CD14-positive monocyte (primary cell): ENCODE results near the gene TBL1XR1. TPM values are rescaled to one million over a fixed set of nuclear protein-coding genes. Genes with fewer than 3 reads are reported as not detected.
A peak's percentile ranks its signal among the peaks of the same experiment; 100 is the strongest.

ENCODE experiments used
- DNase-seq, 3 donors: peaks; one replicate each; pipeline ENCODE4 v3.0.0-alpha.2; 2011 to 2022
- H2AFZ ChIP-seq: 2 replicates; pipeline ENCODE4 v1.6.0; 2012; ENCODE audit warnings: mild to moderate bottlenecking, low read depth, low read length, inconsistent platforms; ENCODE audit not compliant: insufficient read depth, poor library complexity, severe bottlenecking
- H3K27ac ChIP-seq, 2 donors: 1 replicate in 1 of 2; 2 replicates in 1 of 2; pipeline ENCODE4 v1.5.1; 2012 to 2013; ENCODE audit warnings: low read length in 2 of 2, control low read depth in 1 of 2, inconsistent platforms in 1 of 2, low read depth in 1 of 2, mild to moderate bottlenecking in 1 of 2
- H3K27me3 ChIP-seq, 2 donors: one replicate each; pipeline versions ENCODE4 v1.6.0 to v1.6.1; 2011 to 2013; ENCODE audit warnings: low read length in 2 of 2; ENCODE audit not compliant: control insufficient read depth in 2 of 2, insufficient read depth in 2 of 2
- H3K36me3 ChIP-seq, 2 donors: replicated peaks in 1 of 2; 1 replicate in 1 of 2; 2 replicates in 1 of 2; pipeline versions ENCODE4 v1.5.1 to v1.6.1; 2012 to 2013; ENCODE audit warnings: low read length in 2 of 2, control low read depth in 1 of 2, inconsistent platforms in 1 of 2, mild to moderate bottlenecking in 1 of 2; ENCODE audit not compliant: insufficient read depth in 2 of 2, control insufficient read depth in 1 of 2
- H3K4me1 ChIP-seq, 2 donors: 1 replicate in 1 of 2; 2 replicates in 1 of 2; pipeline versions ENCODE4 v1.5.1 to v1.6.1; 2012 to 2013; ENCODE audit warnings: low read length in 2 of 2, control low read depth in 1 of 2, inconsistent platforms in 1 of 2, mild to moderate bottlenecking in 1 of 2, moderate library complexity in 1 of 2; ENCODE audit not compliant: insufficient read depth in 2 of 2, control insufficient read depth in 1 of 2
- H3K4me2 ChIP-seq: replicated peaks from 2 replicates; pipeline ENCODE3; 2012; ENCODE audit warnings: low read length, moderate library complexity, mild to moderate bottlenecking; ENCODE audit not compliant: poor library complexity, severe bottlenecking; ENCODE audit errors: extremely low read depth
- H3K4me3 ChIP-seq, 3 experiments: fragments of 200-600 bp in 1 of 3; sonication (generic) in 1 of 3; replicated peaks in 1 of 3; 1 replicate in 2 of 3; 2 replicates in 1 of 3; pipeline ENCODE4 v1.5.1; 2011 to 2013; ENCODE audit warnings: low read length in 3 of 3, mild to moderate bottlenecking in 3 of 3, control low read depth in 2 of 3, low read depth in 2 of 3, inconsistent platforms in 1 of 3, moderate library complexity in 1 of 3
- H3K79me2 ChIP-seq: 2 replicates; pipeline ENCODE4 v1.6.0; 2012; ENCODE audit warnings: mild to moderate bottlenecking, control low read depth, inconsistent platforms, low read length, moderate library complexity; ENCODE audit not compliant: insufficient read depth
- H3K9ac ChIP-seq: 2 replicates; pipeline ENCODE4 v1.6.0; 2017; ENCODE audit warnings: low read length, mild to moderate bottlenecking; ENCODE audit not compliant: insufficient read depth, poor library complexity, severe bottlenecking
- H3K9me3 ChIP-seq, 2 donors: replicated peaks in 1 of 2; 1 replicate in 1 of 2; 2 replicates in 1 of 2; pipeline versions ENCODE4 v1.5.1 to v1.6.1; 2012 to 2013; ENCODE audit warnings: low read length in 2 of 2, control low read depth in 1 of 2; ENCODE audit not compliant: control insufficient read depth in 1 of 2, insufficient read depth in 1 of 2
- H4K20me1 ChIP-seq: 2 replicates; pipeline ENCODE4 v1.6.0; 2012; ENCODE audit warnings: mild to moderate bottlenecking, low read length, control low read depth, moderate library complexity; ENCODE audit not compliant: insufficient read depth
- H3K27ac Mint-ChIP-seq, 7 donors: one replicate each; pipeline ENCODE4 v1.8.0; 2020; ENCODE audit warnings: mild to moderate bottlenecking in 7 of 7, mixed read lengths in 7 of 7, moderate library complexity in 6 of 7, inconsistent platforms in 2 of 7
- H3K27me3 Mint-ChIP-seq, 3 donors: one replicate each; pipeline ENCODE4 v1.8.0; 2021 to 2022; ENCODE audit warnings: low read depth in 3 of 3, mild to moderate bottlenecking in 3 of 3, mixed read lengths in 3 of 3, moderate library complexity in 3 of 3, inconsistent platforms in 1 of 3
- H3K36me3 Mint-ChIP-seq, 2 donors: one replicate each; pipeline ENCODE4 v1.8.0; 2020; ENCODE audit warnings: mixed read lengths in 2 of 2, inconsistent platforms in 1 of 2, mild to moderate bottlenecking in 1 of 2
- H3K4me1 Mint-ChIP-seq: one replicate; pipeline ENCODE4 v1.8.0; 2020; ENCODE audit warnings: mild to moderate bottlenecking, mixed read lengths
- H3K4me3 Mint-ChIP-seq, 2 donors: one replicate each; pipeline ENCODE4 v1.8.0; 2020; ENCODE audit warnings: mild to moderate bottlenecking in 2 of 2, mixed read lengths in 2 of 2, moderate library complexity in 1 of 2
- H3K9me3 Mint-ChIP-seq, 7 donors: one replicate each; pipeline ENCODE4 v1.8.0; 2020 to 2022; ENCODE audit warnings: mixed read lengths in 7 of 7, mild to moderate bottlenecking in 6 of 7, moderate library complexity in 6 of 7, inconsistent platforms in 2 of 7
- WGBS: methylation state at CpG from one replicate; pipeline ENCODE4 v1.1.5; 2013; ENCODE audit warnings: missing lambda C conversion rate; ENCODE audit not compliant: insufficient coverage; 5-methylcytosine and 5-hydroxymethylcytosine counted together
- intact Hi-C, 2 donors: fragments of 100-400 bp; cut with micrococcal nuclease; formaldehyde crosslinking; loops; one replicate each; pipeline versions ENCODE4 v1.15.0 to v1.15.1; 2023
- polyA plus RNA-seq, 3 donors: library from polyadenylated mRNA; depleted of rRNA in 1 of 3; unstranded in 2 of 3; stranded (reverse) in 1 of 3; fragments of 300-500 nt in 2 of 3; fragments of >200 nt in 1 of 3; fragmentation: Illumina TruSeq in 2 of 3; gene quantifications; 1 replicate in 2 of 3; 2 replicates in 1 of 3; pipeline ENCODE4 v1.2.3, GENCODE V29; 2012 to 2021
- TF ChIP-seq, protein P1 (sequence below): fragments of 200-600 bp; IDR thresholded peaks from one replicate; pipeline ENCODE4 v1.8.0; 2022; ENCODE audit warnings: antibody characterized with exemption, mild to moderate bottlenecking

Gene TBL1XR1
- polyA plus RNA-seq, 3 donors: 10.2 to 20.4 (median 18.3) TPM

DNA sequence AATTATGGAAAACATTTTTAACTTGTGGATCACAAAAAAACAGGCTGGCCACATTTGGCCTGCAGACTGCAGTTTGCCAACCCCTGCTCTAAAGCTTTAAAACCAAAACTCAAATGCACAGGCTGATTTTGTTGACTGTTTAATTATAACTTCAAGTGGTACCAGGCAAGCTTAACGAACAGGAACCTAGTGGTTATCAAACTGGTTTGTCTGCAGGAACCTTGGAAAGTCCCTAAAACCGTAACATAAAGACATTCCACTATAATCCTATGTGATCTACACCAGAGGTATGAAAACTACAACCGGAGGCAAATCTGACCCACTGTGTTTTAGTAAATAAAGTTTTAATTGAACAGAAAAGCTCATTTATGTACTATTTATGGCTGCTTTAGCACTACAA lies 52.4 kb downstream of the TBL1XR1 start:
- Mint-ChIP-seq H3K4me1 (peaks cover 33% of the 10 kb centered on the region), H3K27me3 (no peaks in the 10 kb centered on the region), H3K36me3 (peaks cover 0 to 9% of the 10 kb centered on the region in 2 donors), H3K27ac (peak overlapping the region in 2 of 7 donors; percentile 42 to 65), H3K4me3 (no peak overlapping the region), H3K9me3 (peaks cover 0 to 4% (median 0%) of the 10 kb centered on the region in 7 donors)
- H3K36me3 ChIP-seq: peaks cover 0 to 13% of the 10 kb centered on the region in 2 donors
- peaks cover 100% of the 10 kb centered on the region for H3K79me2 ChIP-seq
- 20% methylated on average over 1 of the region's 3 CpGs for WGBS
- peaks cover 16 to 19% of the 10 kb centered on the region in 2 donors for H3K4me1 ChIP-seq
- no peak overlapping the region for H3K4me2 ChIP-seq
- no peak overlapping the region for H3K9ac ChIP-seq
- H3K4me3 ChIP-seq: no peak overlapping the region
- TF ChIP-seq, protein P1, sequence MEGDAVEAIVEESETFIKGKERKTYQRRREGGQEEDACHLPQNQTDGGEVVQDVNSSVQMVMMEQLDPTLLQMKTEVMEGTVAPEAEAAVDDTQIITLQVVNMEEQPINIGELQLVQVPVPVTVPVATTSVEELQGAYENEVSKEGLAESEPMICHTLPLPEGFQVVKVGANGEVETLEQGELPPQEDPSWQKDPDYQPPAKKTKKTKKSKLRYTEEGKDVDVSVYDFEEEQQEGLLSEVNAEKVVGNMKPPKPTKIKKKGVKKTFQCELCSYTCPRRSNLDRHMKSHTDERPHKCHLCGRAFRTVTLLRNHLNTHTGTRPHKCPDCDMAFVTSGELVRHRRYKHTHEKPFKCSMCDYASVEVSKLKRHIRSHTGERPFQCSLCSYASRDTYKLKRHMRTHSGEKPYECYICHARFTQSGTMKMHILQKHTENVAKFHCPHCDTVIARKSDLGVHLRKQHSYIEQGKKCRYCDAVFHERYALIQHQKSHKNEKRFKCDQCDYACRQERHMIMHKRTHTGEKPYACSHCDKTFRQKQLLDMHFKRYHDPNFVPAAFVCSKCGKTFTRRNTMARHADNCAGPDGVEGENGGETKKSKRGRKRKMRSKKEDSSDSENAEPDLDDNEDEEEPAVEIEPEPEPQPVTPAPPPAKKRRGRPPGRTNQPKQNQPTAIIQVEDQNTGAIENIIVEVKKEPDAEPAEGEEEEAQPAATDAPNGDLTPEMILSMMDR: no peak
- no peaks in the 10 kb centered on the region for H3K9me3 ChIP-seq
- intact Hi-C loops: no loop called here
- peak overlapping the region in 1 of 2 donors; percentile 65 for H3K27ac ChIP-seq
- no peaks in the 10 kb centered on the region for H3K27me3 ChIP-seq
- peaks cover 98% of the 10 kb centered on the region for H4K20me1 ChIP-seq
- H2AFZ ChIP-seq: no peak overlapping the region
- DNase-seq: peak in 1 of 3 donors; percentile 34

DNA sequence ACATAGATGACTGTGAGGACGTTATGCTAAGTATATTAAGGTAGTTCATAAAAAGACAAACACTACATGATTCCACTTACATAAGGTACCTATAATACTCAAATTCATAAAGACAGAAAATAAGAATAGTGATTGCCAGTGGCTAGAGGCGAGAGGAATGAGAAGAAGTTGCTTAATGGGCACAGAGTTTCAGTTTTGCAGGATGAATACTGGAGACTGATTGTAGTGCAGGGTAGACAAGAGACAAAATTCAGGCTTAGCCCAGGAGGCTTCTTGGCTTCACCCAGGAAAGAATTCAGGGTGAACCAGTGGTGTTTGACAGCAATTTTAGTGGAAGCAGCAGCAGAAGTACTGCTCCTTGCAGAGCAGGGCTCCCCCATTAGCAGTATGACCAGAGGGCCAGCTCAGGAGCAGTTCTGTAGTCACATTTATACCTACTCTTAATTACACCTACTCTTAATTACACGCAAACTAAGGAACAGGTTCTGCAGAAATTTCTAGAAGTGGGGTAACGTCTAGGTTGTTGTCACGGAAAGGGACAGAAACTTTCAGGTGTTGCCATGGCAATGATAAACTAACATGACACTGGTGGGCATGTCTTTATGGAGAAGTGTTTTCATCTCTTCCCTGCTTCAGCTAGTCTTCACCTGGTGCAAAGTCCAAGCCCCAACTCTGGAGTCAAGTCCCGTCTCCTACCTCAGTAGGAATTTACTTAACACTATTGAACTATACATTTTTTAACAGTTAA lies 55.2 kb downstream of the TBL1XR1 start:
- Mint-ChIP-seq H3K36me3 (peaks cover 7 to 17% of the 10 kb centered on the region in 2 donors), H3K27ac (peak overlapping the region; percentile 21 to 76 (median 42)), H3K4me1 (peaks cover 41% of the 10 kb centered on the region), H3K4me3 (no peak overlapping the region), H3K9me3 (peaks cover 0 to 4% (median 0%) of the 10 kb centered on the region in 7 donors), H3K27me3 (no peaks in the 10 kb centered on the region)
- Histone ChIP-seq H3K79me2 (peaks cover 100% of the 10 kb centered on the region), H3K4me2 (no peak overlapping the region), H3K27ac (peak overlapping the region in 1 of 2 donors; percentile 35), H3K4me1 (peaks cover 16 to 19% of the 10 kb centered on the region in 2 donors), H3K9me3 (no peaks in the 10 kb centered on the region), H4K20me1 (peaks cover 97% of the 10 kb centered on the region), H3K36me3 (peaks cover 0 to 13% of the 10 kb centered on the region in 2 donors), H2AFZ (no peak overlapping the region), H3K27me3 (no peaks in the 10 kb centered on the region), H3K4me3 (no peak overlapping the region), H3K9ac (no peak overlapping the region)
- WGBS: 14% methylated on average over 1 of the region's 6 CpGs
- no peak for DNase-seq
- TF ChIP-seq, protein P1: no peak
- intact Hi-C loops: no loop called here
